ENCODE results near the gene HES6.
"Not testable (repeated sequence)": the region's sequence is repeated elsewhere in the genome, so short reads cannot be mapped to it uniquely, and the experiment has no call there.

The HES6 gene

GRCh38 chr2:238239863-238240756, at the start of gene HES6:
TSS of gene HES6 (minus strand) at chr2:238240038. CDS start at chr2:238239905, 133 bp downstream.
- peak; percentile 28 for DNase-seq

GRCh38 chr2:238289574-238289973, 49.7 kb upstream of the HES6 start:
- no peak for DNase-seq

GRCh38 chr2:238288650-238289573, 49.1 kb upstream of the HES6 start:
- peak; percentile 98 for DNase-seq

GRCh38 chr2:238287737-238288649, 48.2 kb upstream of the HES6 start, which contains the start of gene PER2:
TSS of gene PER2 (minus strand) at chr2:238288610. CDS start at chr2:238277936, 10,674 bp downstream.
- peak; percentile 29 for DNase-seq

GRCh38 chr2:238286987-238287736, 47.3 kb upstream of the HES6 start:
- DNase-seq = no peak

GRCh38 chr2:238286551-238286950, 46.7 kb upstream of the HES6 start:
- no peak for DNase-seq

- no peak for DNase-seq
Observed at GRCh38 chr2:238286095-238286494, 46.3 kb upstream of the HES6 start.

GRCh38 chr2:238285653-238286082, 45.8 kb upstream of the HES6 start:
- no peak for DNase-seq

- DNase-seq = no peak
Observed at GRCh38 chr2:238284802-238285515, 45.1 kb upstream of the HES6 start.

- DNase-seq = no peak
Observed at GRCh38 chr2:238282861-238283738, 43.3 kb upstream of the HES6 start.

- DNase-seq = no peak
Observed at GRCh38 chr2:238281826-238282480, 42.1 kb upstream of the HES6 start.

GRCh38 chr2:238280083-238280825, 40.4 kb upstream of the HES6 start:
- DNase-seq = no peak

GRCh38 chr2:238279324-238279682, 39.5 kb upstream of the HES6 start:
- no peak for DNase-seq

GRCh38 chr2:238278626-238279323, 38.9 kb upstream of the HES6 start:
- DNase-seq = no peak

- no peak for DNase-seq
Observed at GRCh38 chr2:238277695-238278094, 37.9 kb upstream of the HES6 start.

GRCh38 chr2:238274152-238274865, 34.5 kb upstream of the HES6 start:
- no peak for DNase-seq

GRCh38 chr2:238273433-238273832, 33.6 kb upstream of the HES6 start:
- not testable (repeated sequence) for DNase-seq
